NK-92 treated with Interleukin-12 subunit alpha and Interleukin-12 subunit beta, amount 100 ng/mL, for 24 hours (cell line): Measurements from ENCODE around the gene SLC9A5.

Source experiments
- DNase-seq: peaks from one replicate; lab custom pipeline; 2025; lab: John Stamatoyannopoulos, UW

SLC9A5 gene

GRCh38 chr16:67258161-67258835 lies 9.5 kb downstream of the SLC9A5 start:
- no peak for DNase-seq

GRCh38 chr16:67259705-67260104 lies 10.9 kb downstream of the SLC9A5 start:
- DNase-seq = no peak

- no peak for DNase-seq
Observed at GRCh38 chr16:67260426-67261063, 11.8 kb downstream of the SLC9A5 start.

- DNase-seq = no peak
Observed at GRCh38 chr16:67263201-67263600, 14.4 kb downstream of the SLC9A5 start.

GRCh38 chr16:67264277-67264676 lies 15.5 kb downstream of the SLC9A5 start:
- no peak for DNase-seq

- DNase-seq = no peak
Observed at GRCh38 chr16:67264866-67265265, 16.1 kb downstream of the SLC9A5 start.

GRCh38 chr16:67265834-67266233 lies 17.1 kb downstream of the SLC9A5 start:
- no peak for DNase-seq

- no peak for DNase-seq
Observed at GRCh38 chr16:67268136-67268579, 19.4 kb downstream of the SLC9A5 start.

GRCh38 chr16:67269766-67270165 lies 21.0 kb downstream of the SLC9A5 start:
- DNase-seq = no peak

GRCh38 chr16:67270931-67271338 lies 22.2 kb downstream of the SLC9A5 start:
- DNase-seq = no peak

GRCh38 chr16:67271446-67271845 lies 22.7 kb downstream of the SLC9A5 start:
- no peak for DNase-seq

GRCh38 chr16:67275321-67275720 lies 26.5 kb downstream of the SLC9A5 start:
- DNase-seq = no peak

GRCh38 chr16:67277294-67277998 lies 28.7 kb downstream of the SLC9A5 start:
- no peak for DNase-seq

GRCh38 chr16:67277999-67278772 lies 29.4 kb downstream of the SLC9A5 start:
- no peak for DNase-seq

- DNase-seq = peak; percentile 65
Observed at GRCh38 chr16:67278773-67279295, 30.1 kb downstream of the SLC9A5 start.

GRCh38 chr16:67279296-67280089 lies 30.7 kb downstream of the SLC9A5 start, which contains the start of gene PLEKHG4:
Gene PLEKHG4, plus strand, starts transcription at chr16:67279532. Its CDS starts 513 bp downstream, at chr16:67280045.
- peak; percentile 68 for DNase-seq

- no peak for DNase-seq
Observed at GRCh38 chr16:67280090-67281015, 31.6 kb downstream of the SLC9A5 start.

- DNase-seq = no peak
Observed at GRCh38 chr16:67281536-67282446, 33.0 kb downstream of the SLC9A5 start.

GRCh38 chr16:67282447-67282805 lies 33.6 kb downstream of the SLC9A5 start:
- DNase-seq = no peak
